HG03135 (cell line): ENCODE results near the gene VSIG10L2.

Experiments
- ATAC-seq: cut with Tn5 transposase; IDR thresholded peaks from one replicate; pipeline ENCODE4 v1.9.1; 2021; ENCODE audit warnings: mild to moderate bottlenecking, moderate library complexity; ENCODE audit not compliant: unreplicated experiment

The VSIG10L2 gene

GRCh38 chr11:125946712-125947418 lies 1.0 kb downstream of the VSIG10L2 start:
- no peak for ATAC-seq

GRCh38 chr11:125947419-125948277 lies 1.8 kb downstream of the VSIG10L2 start:
- ATAC-seq, result no peak

DNA sequence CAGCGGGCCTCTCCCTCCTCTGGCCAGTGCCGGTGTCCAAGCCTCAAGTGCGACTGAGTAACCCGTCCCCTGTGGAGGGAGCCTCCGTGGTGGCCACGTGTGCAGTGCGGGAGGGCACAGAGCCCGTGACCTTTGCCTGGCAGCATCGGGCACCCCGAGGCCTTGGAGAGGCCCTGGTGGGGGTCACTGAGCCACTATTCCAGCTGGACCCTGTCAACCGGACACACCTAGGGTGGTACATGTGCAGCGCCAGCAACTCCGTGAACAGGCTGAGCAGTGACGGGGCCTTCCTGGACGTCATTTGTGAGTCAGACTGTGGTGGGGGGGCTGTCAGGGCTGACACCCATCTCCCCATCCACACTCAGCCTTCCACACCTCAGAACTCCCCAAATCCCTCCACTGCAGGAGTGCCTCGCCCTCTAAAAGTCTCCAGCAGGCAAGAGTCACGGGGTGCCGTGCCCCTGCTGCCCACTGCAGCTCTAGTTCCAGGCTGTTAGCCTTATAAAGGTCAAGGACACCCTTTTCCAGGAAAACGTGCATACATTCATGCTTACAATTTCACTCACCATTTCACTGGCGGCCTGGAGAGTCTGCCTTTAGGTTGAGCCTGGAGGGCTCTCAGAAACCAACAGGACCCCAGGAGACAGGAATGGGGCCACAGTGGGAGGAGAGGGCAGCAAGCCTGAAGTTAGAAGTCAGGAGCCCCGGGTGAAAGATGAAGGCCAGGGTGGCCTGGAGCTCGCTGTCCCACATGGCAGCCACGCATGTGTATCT lies 2.6 kb downstream of the VSIG10L2 start:
- no peak for ATAC-seq

DNA sequence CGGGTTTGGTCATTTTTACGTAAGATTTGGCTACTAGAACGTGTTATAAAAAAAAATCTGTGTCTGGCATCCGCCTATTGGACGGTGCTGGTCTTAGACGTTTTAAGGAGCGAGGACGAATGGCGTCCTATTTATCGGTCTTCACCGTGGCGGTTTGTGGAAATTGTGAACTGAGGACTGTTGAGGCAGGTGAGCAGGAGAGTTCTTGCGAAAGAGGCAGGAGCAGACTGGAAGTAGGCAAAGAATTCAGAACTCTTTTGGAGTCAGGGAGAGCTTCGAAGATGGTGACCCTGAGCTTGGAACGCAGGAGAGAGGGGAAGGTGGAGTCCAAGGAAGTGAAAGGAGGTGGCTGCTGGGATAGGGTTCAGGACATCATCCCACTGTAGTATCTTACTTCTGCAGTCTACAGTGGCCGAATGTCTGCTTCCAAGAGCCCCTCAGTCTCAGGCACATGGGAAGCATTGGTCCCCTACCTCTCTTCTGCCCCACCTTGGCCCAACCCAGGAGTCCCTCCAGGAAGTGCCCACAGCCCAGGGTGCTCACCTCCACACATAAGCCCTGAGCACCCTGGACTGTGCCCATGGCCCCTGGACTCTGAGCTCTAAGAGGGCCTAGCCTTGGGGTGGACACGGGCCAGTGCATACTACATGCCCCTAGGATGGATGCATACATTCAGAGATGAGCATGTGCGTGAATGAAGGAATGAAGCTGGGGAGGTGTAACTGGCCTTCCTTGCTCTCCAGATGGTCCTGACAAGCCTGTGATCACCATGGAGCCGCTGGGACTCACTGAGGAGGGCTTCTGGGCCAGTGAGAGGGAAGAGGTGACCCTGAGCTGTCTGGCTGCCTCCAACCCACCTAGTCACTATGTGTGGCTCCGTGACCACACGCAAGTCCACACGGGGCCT lies 3.7 kb downstream of the VSIG10L2 start:
- no peak for ATAC-seq

GRCh38 chr11:125950178-125950490 lies 4.3 kb downstream of the VSIG10L2 start:
- ATAC-seq, result no peak

GRCh38 chr11:125950696-125951651 lies 5.1 kb downstream of the VSIG10L2 start:
- no peak for ATAC-seq

DNA sequence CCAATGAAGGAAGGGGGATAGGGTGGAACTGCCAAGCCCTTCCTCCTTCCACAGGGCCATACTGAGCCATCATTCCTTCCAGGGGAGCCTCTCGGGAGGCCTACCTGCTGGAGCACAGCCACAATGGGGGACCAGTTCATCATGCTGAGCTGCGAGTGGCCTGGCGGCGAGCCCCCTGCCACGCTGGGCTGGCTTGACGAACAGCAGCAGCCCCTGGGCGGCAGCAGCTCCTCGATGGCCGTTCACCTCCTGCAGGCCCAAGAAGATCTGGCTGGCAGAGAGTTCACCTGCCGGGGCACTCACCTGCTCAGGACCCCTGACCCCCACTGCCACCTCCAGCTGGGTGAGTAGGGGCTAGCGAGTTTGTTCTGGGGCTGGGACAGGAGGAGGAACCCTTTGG lies 5.9 kb downstream of the VSIG10L2 start:
- ATAC-seq, result no peak

DNA sequence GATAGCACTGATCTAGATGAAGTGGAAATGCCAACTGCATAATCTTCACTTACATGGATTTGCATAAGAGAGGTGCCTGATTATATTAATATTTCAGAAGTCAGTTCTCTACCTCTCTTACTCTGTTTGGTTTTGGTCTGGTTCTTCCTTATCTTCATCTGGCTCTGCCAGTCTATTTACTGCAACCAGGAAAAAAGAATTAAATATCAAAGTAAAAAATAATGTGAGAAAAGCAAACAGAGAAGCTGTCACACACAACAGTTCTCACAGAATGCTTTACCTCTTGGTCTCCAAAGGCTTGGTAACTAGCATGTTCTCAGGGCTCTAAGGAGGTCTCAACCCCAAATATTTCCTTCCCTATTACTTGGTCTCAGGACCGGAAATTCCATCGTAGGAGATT lies 6.7 kb downstream of the VSIG10L2 start:
- no peak for ATAC-seq

DNA sequence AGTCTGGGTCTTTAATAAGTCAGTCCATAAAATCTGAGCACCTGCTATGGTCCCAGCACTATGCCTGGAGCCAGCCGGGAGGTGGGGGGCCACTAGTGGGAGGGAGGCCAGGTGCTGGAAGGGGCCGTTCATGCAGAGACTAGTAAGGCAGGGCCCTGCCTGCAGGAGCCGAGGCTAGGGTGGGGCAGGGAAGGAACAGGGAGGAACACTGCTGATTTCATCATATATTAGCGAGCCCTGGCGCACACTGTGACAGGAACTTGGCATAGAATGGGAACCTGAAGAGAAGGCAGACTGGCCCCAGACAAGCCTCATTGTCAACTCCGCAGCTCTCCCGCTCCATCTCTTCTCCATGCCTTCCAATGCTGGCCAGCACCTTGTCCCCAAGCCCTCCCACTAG lies 7.1 kb downstream of the VSIG10L2 start:
- no peak for ATAC-seq

- no peak for ATAC-seq
These were observed 7.6 kb downstream of the VSIG10L2 start for GRCh38 chr11:125953401-125953935.

DNA sequence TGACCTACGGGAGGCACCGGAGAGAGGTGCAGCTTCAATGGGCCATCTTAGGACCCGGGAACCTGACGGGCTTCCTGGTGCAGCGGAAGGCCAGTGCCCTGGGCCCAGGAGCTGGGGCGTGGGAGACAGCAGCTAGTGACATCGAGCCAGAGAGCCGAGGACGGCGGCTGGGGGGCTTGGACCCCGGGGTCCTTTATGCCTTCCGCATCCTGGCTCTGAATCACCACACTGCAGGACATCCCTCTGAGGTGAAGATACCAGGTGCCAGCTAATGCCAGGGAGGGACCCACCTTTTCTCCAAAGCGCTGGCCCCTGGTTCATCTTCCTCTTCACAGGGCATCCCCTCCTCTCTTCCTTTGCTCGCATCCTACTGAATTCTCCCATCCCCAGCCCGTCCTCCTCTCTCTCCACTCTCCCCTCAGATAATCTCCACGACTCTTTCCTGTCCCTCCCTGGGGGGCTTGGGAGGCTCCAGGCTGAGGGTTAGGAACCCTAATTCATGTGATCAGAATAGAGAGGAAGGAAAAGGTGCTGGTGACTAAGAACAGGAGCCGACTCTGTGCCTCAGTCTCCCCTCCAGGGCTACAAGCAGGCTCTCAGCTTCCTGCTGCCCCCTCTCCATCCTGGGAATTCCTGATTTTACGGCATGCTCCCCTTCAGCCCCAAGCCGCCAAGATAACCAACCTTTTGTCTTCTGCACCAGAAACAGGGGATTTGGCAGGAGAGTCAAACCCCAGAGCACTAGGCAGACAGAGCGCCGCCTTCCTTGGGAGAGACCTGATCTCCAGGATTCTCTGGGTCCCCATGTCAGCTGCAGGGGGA lies 8.5 kb downstream of the VSIG10L2 start:
- no peak for ATAC-seq

DNA sequence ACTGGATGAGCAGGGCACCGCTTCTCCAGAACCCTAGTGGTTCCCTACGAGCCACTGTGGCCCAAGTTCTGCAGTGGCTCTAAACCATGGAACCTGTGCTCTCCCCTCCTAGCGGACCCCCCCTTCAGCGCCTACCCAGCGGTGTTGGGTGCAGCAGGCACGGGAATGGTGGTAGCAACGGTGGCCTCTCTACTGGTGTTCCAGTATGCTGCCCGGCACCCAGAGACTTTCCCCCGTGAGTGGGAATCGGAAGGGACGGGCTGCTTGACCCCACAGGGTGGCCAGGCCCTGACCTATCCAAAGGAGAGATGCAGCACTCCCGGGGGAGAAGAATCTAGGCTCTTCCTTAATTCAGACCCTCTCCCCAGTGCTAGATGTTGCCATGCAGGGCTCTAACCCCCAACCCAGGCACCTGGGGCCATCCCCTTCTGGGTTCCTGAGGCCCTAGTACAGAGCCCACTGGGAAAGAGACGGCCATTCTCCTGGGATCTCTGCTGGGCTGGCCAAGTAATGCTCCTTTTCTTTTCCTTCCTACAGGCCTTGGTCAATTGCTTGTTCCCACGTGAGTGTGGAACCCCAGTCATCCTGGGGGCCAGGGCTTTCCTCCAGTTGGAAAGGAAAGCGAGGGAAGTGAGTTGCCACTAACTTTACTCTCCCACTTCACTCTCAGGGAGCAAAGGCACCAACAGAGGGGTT lies 9.2 kb downstream of the VSIG10L2 start:
- no peak for ATAC-seq

DNA sequence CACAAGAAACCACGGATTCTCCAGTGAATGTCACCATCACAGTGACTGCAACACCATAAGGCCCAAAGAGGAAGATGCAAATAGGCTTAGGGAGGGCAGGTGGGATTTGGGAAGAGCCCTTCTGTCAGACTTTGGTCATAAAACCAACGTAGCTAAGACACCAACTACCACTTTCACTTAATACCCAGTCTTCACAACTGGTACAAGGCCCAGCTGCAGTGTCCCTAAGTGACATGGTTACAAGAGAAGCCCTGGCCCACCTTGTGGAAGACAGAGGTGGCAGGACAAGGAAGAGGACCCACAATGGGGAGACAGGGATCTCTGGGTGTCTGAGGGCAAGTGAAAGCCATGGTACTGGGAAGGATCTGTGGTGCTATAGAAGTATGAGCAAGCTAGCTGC lies 10.0 kb downstream of the VSIG10L2 start:
- no peak for ATAC-seq

DNA sequence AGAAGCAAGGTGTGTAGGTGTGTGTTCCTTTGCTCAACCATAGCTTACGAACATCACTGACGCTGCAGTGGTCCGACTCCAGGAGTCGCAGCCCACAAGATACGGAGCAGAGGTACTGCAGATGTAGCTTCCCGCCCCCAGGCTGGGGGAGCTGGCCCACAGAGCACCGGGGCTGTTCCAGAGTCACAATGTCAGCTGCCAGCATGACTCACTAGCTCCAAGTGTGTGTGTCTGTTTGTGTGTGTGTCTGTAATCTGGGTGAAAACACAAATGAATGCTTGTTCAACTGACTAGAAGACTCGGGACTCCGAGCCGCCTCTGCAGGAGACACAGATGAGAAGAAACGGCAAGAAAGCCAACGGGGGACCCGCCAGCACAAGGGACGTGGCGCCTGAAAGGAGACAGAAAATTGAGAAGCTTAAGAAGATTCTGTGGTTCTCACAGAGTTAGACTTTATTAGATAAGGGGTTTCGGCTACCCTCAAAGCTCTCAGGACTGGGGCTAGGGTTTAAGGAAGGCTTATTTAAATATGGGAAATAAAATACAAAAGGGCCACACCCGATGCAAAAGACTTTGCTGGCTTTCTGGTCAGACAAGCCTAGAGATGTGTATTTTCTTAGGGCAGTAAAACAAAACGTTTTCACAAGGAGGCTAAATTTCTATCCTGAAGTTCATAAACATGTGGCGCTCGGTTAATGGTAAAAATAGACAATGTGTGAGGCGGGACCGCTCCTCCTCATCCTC lies 10.7 kb downstream of the VSIG10L2 start:
- ATAC-seq, result no peak

DNA sequence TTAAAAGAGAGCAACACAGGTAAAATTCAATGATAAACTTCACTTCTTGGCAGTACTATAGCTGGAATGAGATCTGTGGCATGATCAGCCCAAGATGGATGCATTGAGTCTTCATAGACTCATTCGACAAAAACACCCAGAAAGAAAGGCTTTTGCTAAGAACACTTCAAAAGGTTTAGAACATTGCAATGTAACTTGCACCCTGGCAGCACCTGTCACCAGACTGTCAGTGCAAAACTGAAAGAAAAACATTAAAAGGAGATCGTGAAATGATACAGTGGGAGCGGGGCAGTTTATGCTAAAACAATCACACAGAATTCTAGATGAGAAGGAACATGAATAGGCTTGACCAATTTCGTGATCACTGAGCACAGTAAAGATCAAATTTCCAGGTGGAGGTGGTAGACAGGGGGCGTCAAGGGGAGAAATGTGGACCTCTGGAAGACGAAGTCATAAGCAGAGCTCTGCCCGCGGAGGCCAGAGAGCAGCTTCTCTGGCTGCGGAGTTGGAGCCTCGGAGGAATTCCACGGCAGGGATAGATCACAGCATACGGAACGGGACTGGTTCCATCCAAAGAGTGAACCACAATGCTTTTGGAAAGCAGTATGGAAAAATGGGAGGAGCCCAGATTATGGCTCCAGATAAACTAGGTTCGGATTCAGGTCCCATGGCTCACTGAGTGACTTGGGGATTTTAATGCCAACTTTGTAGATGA lies 11.9 kb downstream of the VSIG10L2 start:
- ATAC-seq, result no peak

DNA sequence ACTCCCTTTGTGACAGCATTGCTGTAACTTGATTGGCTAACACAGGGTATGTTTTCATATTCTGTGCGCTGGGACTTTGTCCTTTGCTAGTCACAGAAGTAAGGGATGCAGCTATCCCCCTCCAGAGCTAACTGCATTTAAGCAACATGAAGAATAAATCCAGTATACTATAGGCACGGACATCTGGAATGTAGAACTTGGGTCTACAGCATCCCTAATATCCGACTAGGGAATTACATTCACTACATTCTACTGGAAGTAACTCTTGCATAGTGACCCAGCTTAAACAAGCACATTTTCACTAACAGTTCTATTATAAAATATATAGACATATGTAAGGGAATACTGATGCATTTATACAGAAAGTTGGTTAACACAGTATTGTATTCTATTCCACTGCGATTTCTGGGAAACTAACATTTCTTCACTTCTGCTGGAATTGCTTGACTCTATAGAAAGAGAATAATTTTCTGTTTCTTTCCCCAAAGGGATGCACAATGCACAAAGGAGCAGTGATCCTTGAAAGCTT lies 13.1 kb downstream of the VSIG10L2 start:
- ATAC-seq, result no peak
